ENCODE results near the gene SEPTIN6. TPM values are rescaled to one million over a fixed set of nuclear protein-coding genes. Genes with fewer than 3 reads are reported as not detected.

SEPTIN6 gene
- total and polyA plus RNA-seq, 2 of the 8 experiments (the other 6 are each of a cell fraction or from before 2014, with no cell fraction given): 31.0 to 42.6 TPM

- H2BK12ac ChIP-seq (ENCODE audit: low read depth, low read length): no peak overlapping the region
- no peak overlapping the region for H4K5ac ChIP-seq (ENCODE audit: insufficient read length, low read depth, low read length)
- H3K9me3 ChIP-seq (ENCODE audit: insufficient read depth in 2 of 2, low read depth in 1 of 2, low read length in 1 of 2): no peaks in the 10 kb centered on the region
- H3K9ac ChIP-seq (replicated peaks in 1 of 4; ENCODE audit: extremely low read depth in 1 of 4, low read depth in 3 of 4, low read length in 3 of 4): no peak overlapping the region
- FAIRE-seq (no peak), DNase-seq (ENCODE audit: low read depth in 1 of 2, low spot score in 2 of 2) (no peak)
- H3K18ac ChIP-seq (ENCODE audit: extremely low read depth, low read length): no peak overlapping the region
- no peak overlapping the region for H3K27ac ChIP-seq (ENCODE audit: low read depth, low read length)
- no peak overlapping the region for H3K56ac ChIP-seq (replicated peaks; ENCODE audit: insufficient read length, low read depth, low read length)
- no peaks in the 10 kb centered on the region for H3K27me3 ChIP-seq (replicated peaks in 1 of 4; ENCODE audit: control insufficient read depth in 3 of 4, extremely low read depth in 1 of 4, insufficient read depth in 3 of 4, low read length in 3 of 4)
- no peaks in the 10 kb centered on the region for H3K79me2 ChIP-seq (ENCODE audit: control insufficient read depth in 1 of 2, insufficient read depth in 2 of 2, low read length in 2 of 2)
- no peak overlapping the region for H4K8ac ChIP-seq (ENCODE audit: extremely low read depth, insufficient read depth, low read length)
- no peak overlapping the region for H2BK20ac ChIP-seq (ENCODE audit: low read length)
- H3K4ac ChIP-seq (replicated peaks; ENCODE audit: insufficient read length, low read depth, low read length): no peak overlapping the region
- H4K91ac ChIP-seq (replicated peaks; ENCODE audit: insufficient read length, low read length): no peak overlapping the region
- H3K4me1 ChIP-seq (replicated peaks in 1 of 4; ENCODE audit: control insufficient read depth in 3 of 4, insufficient read depth in 4 of 4, low read length in 3 of 4): no peaks in the 10 kb centered on the region
- no peak overlapping the region for H3K4me2 ChIP-seq (ENCODE audit: insufficient read depth in 1 of 2, low read depth in 2 of 2, low read length in 2 of 2)
- H4K20me1 ChIP-seq (replicated peaks in 1 of 2; ENCODE audit: control insufficient read depth in 1 of 2, insufficient read depth in 2 of 2, low read length in 2 of 2): no peaks in the 10 kb centered on the region
- no peak overlapping the region for H3K4me3 ChIP-seq (ENCODE audit: extremely low read depth in 1 of 4, insufficient read depth in 2 of 4, low read depth in 3 of 4, low read length in 4 of 4)
- WGBS, 2 experiments (ENCODE audit: extremely low coverage in 1 of 2, insufficient coverage in 1 of 2, insufficient read length in 1 of 2, insufficient replicate concordance in 2 of 2, low coverage in 1 of 2, low lambda C conversion rate in 2 of 2, missing lambda C conversion rate in 1 of 2): 86% methylated on average over 4 of the region's 5 CpGs; no CpG with 5 or more reads in 1 of the 2 experiments
- H3K23me2 ChIP-seq (ENCODE audit: low read depth, low read length): no peaks in the 10 kb centered on the region
- no peak overlapping the region for H3K23ac ChIP-seq (ENCODE audit: insufficient read length)
- H2AK5ac ChIP-seq (ENCODE audit: low read depth, low read length): no peak overlapping the region
- H2BK5ac ChIP-seq (ENCODE audit: low read depth, low read length): no peak overlapping the region
- H2BK15ac ChIP-seq (ENCODE audit: low read length): no peak overlapping the region
- H3K14ac ChIP-seq (ENCODE audit: insufficient read length): no peak overlapping the region
- no peak overlapping the region for H2AFZ ChIP-seq (ENCODE audit: low read length)
- H2BK120ac ChIP-seq (replicated peaks; ENCODE audit: low read depth, low read length): no peak overlapping the region
- POLR2A ChIA-PET (ENCODE audit: partially characterized antibody): interaction anchor here (0.7 to 1.0 kb wide), 2 partner anchors 15 to 16 kb away, joined by 3 read pairs; no protein-coding TSS in a partner anchor
- no peaks in the 10 kb centered on the region for H3K36me3 ChIP-seq (ENCODE audit: control insufficient read depth in 2 of 4, insufficient read depth in 4 of 4, low read length in 3 of 4)
- no peaks in the 10 kb centered on the region for H3K79me1 ChIP-seq (ENCODE audit: low read depth, low read length)
- CTCF ChIA-PET (ENCODE audit: partially characterized antibody): interaction anchor here (0.6 to 1.1 kb wide), 3 partner anchors 12 to 181 kb away, joined by 3 to 4 read pairs (median 3); no protein-coding TSS in a partner anchor
- TF ChIP-seq SUZ12 (IDR thresholded peaks at IDR 0.05; ENCODE audit: low read length) (no peak), FOSL1 (IDR thresholded peaks at IDR 0.05; ENCODE audit: insufficient read depth, low read depth, low read length) (no peak), GTF2F1 (IDR thresholded peaks at IDR 0.05; ENCODE audit: borderline replicate concordance, low read depth, low read length) (no peak), MAX (IDR thresholded peaks at IDR 0.05) (no peak), SIRT6 (IDR thresholded peaks at IDR 0.05; ENCODE audit: low read length) (no peak), KDM1A (IDR thresholded peaks at IDR 0.05; ENCODE audit: borderline replicate concordance, low read length) (no peak), JUND (IDR thresholded peaks at IDR 0.05; ENCODE audit: low read length) (no peak), SP4 (IDR thresholded peaks at IDR 0.05; ENCODE audit: low read length) (no peak), CTCF (IDR thresholded peaks at IDR 0.05; ENCODE audit: control extremely low read depth in 1 of 3, insufficient read depth in 1 of 3, low read depth in 1 of 3, low read length in 3 of 3) (no peak), TEAD4 (IDR thresholded peaks at IDR 0.05; ENCODE audit: low read depth, low read length) (no peak), SP1 (IDR thresholded peaks at IDR 0.05; ENCODE audit: low read depth, low read length) (no peak), CHD2 (IDR thresholded peaks at IDR 0.05; ENCODE audit: low read length) (no peak), TBP (IDR thresholded peaks at IDR 0.05; ENCODE audit: low read depth, low read length) (no peak)
Observed at GRCh38 chrX:119706616-119707015, 13.6 kb upstream of the SEPTIN6 start.
